PFSK-1 (cell line): Measurements from ENCODE around the gene PEF1.

ENCODE experiments used
- POLR2AphosphoS5 ChIP-seq: IDR thresholded peaks from 2 replicates; pipeline ENCODE4 v1.6.1; 2012; ENCODE audit warnings: low read depth, mild to moderate bottlenecking, control low read depth, low read length, moderate library complexity
- REST ChIP-seq, 2 experiments: IDR thresholded peaks; 2 replicates each; pipeline versions ENCODE4 v1.6.1 to v1.8.0; 2011 to 2012; ENCODE audit warnings: low read depth in 2 of 2, low read length in 2 of 2, control low read depth in 1 of 2, inconsistent platforms in 1 of 2, mild to moderate bottlenecking in 1 of 2, moderate library complexity in 1 of 2; ENCODE audit not compliant: insufficient read depth in 1 of 2
- SIN3A ChIP-seq: IDR thresholded peaks from 2 replicates; pipeline ENCODE4 v1.6.1; 2012; ENCODE audit warnings: mild to moderate bottlenecking, low read length, moderate library complexity, borderline replicate concordance; ENCODE audit not compliant: insufficient read depth
- TAF1 ChIP-seq: IDR thresholded peaks from 2 replicates; pipeline ENCODE4 v1.6.1; 2012; ENCODE audit warnings: low read length, control low read depth, borderline replicate concordance; ENCODE audit not compliant: insufficient read depth

DNA sequence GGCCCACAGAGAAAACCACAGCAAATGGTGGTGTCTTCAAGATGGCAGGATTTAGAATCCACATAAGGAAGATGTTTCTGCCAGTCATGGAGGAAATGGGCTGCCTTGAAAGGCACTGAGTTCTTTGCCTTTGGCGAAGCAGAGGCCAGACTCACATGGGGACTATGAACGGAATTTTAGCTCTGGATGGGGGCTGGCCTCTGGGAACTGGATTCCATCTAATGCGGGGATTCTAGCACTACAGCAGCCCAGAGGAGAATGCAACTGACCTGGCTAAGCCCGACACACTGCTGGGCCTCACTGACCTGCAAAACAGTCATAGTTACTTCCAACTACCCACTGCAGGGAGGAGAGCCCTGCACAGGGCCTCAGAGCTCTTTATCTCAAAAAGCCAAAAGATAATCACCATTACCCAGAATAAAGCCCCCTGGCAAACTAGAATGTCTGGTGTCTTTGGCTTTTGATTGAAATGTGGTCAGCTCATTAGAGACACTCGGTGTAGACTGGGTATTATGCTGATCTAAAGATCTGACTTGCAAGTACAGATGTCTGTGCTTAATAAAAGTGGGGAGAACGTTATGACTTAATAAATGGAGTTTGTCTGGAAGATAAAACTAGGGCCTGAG is 15.6 kb downstream of the PEF1 start:
- TF ChIP-seq POLR2AphosphoS5: no peak
- no peak for TF ChIP-seq TAF1
- TF ChIP-seq REST (IDR thresholded peaks at IDR 0.05; ENCODE audit: insufficient read depth in 1 of 2, low read depth in 2 of 2, low read length in 2 of 2): no peak
- no peak for TF ChIP-seq SIN3A
